Lower leg skin (tissue), 3 donors: Measurements from ENCODE around the gene F8.
"Not testable (repeated sequence)": the region's sequence is repeated elsewhere in the genome, so short reads cannot be mapped to it uniquely, and the experiment has no call there.

ENCODE experiments used
- POLR2A ChIP-seq, 2 donors: fragments of 450-650 bp; IDR thresholded peaks; one replicate each; pipeline ENCODE4 v1.6.1; 2016 to 2017; ENCODE audit warnings: antibody characterized with exemption in 2 of 2, mild to moderate bottlenecking in 1 of 2, moderate library complexity in 1 of 2
- TF ChIP-seq, protein P1 (sequence below), 3 donors: fragments of 450-650 bp; IDR thresholded peaks; one replicate each; pipeline ENCODE4 v1.5.1; 2016; ENCODE audit warnings: antibody characterized with exemption in 3 of 3, mild to moderate bottlenecking in 3 of 3, moderate library complexity in 2 of 3

DNA sequence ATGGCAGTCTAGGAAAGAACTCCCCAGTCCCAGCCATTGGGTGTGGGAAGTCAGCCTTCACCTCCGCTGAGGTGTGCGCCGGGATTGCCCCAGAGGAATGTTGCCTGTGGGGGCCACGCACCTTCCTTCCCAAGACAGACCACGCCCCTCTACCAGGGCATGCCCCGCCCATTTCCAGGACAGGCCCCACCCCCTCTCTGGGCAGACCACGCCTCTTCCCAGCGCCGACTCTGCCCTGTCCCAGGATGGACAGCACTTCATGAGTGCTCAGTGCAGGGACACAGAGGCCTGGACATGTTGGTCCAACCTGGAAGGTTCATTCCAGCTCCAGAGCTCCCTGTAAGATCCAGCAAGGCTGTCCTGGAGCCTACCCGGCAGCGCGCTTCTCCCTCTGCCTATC is 13.9 kb downstream of the F8 start:
- TF ChIP-seq, protein P1, sequence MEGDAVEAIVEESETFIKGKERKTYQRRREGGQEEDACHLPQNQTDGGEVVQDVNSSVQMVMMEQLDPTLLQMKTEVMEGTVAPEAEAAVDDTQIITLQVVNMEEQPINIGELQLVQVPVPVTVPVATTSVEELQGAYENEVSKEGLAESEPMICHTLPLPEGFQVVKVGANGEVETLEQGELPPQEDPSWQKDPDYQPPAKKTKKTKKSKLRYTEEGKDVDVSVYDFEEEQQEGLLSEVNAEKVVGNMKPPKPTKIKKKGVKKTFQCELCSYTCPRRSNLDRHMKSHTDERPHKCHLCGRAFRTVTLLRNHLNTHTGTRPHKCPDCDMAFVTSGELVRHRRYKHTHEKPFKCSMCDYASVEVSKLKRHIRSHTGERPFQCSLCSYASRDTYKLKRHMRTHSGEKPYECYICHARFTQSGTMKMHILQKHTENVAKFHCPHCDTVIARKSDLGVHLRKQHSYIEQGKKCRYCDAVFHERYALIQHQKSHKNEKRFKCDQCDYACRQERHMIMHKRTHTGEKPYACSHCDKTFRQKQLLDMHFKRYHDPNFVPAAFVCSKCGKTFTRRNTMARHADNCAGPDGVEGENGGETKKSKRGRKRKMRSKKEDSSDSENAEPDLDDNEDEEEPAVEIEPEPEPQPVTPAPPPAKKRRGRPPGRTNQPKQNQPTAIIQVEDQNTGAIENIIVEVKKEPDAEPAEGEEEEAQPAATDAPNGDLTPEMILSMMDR (IDR thresholded peaks at IDR 0.05): not testable (repeated sequence)
- TF ChIP-seq POLR2A (IDR thresholded peaks at IDR 0.05): not testable (repeated sequence)
